ENCODE measurements around the gene FAM227B.

Gene FAM227B

DNA sequence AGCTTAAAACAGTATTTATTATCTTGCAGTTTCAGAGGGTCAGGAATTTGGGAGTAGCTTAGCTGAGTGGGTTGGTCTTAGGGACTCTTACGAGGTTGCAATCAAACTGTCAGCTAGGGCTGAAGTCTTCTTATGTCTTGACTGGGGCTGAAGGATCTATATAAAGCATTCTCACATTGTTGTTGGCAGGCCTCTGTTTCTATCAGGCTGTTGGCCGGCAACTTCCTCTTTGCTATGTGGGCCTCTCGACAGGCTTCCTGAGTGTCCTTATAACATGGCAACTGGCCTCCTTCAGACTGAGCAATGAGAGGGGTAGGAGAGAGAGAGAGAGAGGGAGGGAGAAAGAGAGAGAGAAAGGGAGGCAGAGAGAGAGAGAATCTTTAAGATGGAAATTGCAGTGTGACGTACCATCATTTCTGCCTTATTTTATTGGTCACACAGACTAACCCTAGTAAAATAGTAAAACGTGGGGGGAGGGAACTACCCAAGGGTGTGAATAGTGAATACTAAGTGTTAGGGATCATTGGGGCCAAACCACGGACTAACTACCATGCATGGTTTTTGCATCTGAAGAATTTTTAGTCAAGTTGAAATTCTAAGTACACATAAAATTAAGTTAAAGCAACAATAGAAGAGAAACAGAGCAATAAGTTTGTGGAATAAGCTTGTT is 181.5 kb downstream of the FAM227B start:
- no peak for TF ChIP-seq GATA2 (IDR thresholded peaks at IDR 0.05; ENCODE audit: low read depth, low read length)
- TF ChIP-seq GATA3 (IDR thresholded peaks at IDR 0.05; ENCODE audit: low read depth, low read length) = no peak

DNA sequence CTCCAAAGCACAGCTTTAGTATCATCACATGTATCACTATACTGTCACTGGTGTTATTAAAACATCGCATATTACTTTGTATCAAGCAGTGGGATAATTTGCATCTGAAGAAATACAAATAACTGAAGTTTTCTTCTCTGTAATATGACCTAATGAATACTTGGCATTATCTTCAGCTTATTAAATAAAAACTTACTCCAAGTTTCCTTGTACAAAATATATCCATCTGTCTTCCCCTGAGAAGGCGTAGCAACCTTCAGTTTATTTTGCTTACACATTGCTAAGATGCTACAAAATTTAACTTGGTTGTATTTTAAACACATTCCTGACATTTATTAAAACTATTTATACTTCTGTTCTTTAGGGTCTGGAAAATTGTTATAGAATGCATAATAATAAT is 183.9 kb downstream of the FAM227B start:
- no peak for TF ChIP-seq GATA3 (IDR thresholded peaks at IDR 0.05; ENCODE audit: low read depth, low read length)
- no peak for TF ChIP-seq GATA2 (IDR thresholded peaks at IDR 0.05; ENCODE audit: low read depth, low read length)

DNA sequence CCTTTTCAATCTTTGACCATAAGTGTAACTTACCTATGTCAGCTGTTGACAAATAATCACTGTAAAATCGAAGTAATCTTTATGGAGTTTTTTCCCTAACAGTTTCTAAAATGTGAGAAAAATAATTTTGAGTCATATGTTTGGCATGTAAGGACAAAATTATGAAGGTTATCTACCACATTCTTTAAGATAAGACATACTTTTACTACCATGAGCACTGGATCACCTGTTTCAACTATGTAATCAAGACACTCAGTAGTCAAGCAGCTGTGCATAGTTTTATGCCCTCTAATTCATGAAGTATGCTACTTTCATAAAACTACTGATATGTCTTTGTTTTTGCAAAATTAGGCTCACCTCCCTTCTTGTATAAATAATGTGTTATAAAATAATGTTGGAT is 185.4 kb downstream of the FAM227B start:
- TF ChIP-seq GATA2 (IDR thresholded peaks at IDR 0.05; ENCODE audit: low read depth, low read length) (no peak), GATA3 (IDR thresholded peaks at IDR 0.05; ENCODE audit: low read depth, low read length) (no peak)

- no peak for TF ChIP-seq GATA2 (IDR thresholded peaks at IDR 0.05; ENCODE audit: low read depth, low read length)
- no peak for TF ChIP-seq GATA3 (IDR thresholded peaks at IDR 0.05; ENCODE audit: low read depth, low read length)
These were observed 190.6 kb downstream of the FAM227B start for GRCh38 chr15:49430046-49430445.

DNA sequence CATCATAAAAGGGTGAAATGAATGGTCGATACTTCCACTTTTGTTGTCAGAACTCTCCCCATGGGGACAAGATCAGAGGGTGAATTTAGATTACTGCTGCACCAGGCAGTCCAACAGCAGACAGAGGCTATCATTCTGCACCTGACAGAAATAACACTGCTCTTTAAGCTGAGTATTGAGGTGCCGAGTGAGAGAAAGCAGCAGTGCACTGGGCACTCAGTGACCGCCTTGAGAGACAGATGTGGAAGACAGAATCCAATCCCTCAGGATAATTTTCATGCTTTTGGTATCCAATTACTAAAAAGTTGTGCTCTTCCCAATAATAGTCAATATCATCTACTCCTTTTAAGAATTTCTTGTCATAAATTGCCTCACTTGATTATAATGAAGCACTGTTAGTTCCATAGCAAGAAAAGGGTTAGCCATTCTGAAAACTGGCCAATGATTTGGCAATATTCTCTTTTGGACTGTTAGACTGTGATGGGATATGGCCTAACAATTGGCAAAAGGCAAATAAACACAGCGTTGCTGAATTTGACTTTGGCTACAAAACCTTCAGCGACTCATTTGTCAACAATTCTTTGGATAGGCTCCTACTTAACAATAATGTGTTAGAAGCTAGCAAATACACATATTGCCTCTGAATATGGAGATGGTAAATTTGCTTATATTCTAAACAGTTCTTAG is 192.1 kb downstream of the FAM227B start:
- TF ChIP-seq GATA2 (IDR thresholded peaks at IDR 0.05; ENCODE audit: low read depth, low read length) (no peak), GATA3 (IDR thresholded peaks at IDR 0.05; ENCODE audit: low read depth, low read length) (no peak)

DNA sequence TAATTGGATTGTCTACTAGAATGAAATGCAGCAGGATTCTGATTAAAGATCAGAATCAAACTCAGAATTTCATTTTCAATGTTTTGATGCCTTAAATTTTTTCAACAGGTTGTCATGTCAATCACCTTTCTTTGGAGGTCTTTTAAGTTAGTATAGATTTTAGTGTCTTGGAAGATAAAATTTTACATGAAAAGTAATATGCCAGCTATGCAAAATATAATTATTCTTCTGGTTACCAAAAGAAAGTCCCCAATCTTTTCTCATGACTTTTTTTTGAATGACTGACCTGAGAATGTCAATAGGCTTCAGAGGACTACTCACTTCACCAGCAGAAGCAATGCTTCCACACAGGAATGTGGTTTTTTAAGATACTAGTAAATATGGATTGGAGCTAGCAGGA is 193.2 kb downstream of the FAM227B start:
- TF ChIP-seq GATA2 (IDR thresholded peaks at IDR 0.05; ENCODE audit: low read depth, low read length) (no peak), GATA3 (IDR thresholded peaks at IDR 0.05; ENCODE audit: low read depth, low read length) (no peak)

DNA sequence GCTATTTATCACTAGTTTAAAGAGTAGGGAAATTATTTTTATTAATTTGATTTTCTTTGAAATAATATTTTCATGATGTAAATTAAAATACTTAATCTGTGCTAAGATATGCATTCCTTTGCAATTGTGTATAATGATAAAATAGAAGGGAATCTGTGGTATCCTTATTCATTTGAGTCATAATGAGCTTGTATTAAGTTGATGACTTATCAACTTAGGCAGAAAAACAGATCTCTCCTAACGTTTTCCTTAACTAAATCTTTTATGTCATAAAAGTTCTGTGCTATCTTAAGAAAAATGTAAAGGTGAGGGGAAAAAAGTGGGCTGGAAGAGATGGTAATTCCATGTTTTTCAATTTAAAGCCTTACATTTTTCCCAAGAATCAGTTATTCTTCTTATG is 195.7 kb downstream of the FAM227B start:
- TF ChIP-seq GATA3 (IDR thresholded peaks at IDR 0.05; ENCODE audit: low read depth, low read length) = no peak
- TF ChIP-seq GATA2 (IDR thresholded peaks at IDR 0.05; ENCODE audit: low read depth, low read length) = no peak

GRCh38 chr15:49423901-49424550 is 196.6 kb downstream of the FAM227B start:
- TF ChIP-seq GATA2 (IDR thresholded peaks at IDR 0.05; ENCODE audit: low read depth, low read length) (no peak), GATA3 (IDR thresholded peaks at IDR 0.05; ENCODE audit: low read depth, low read length) (no peak)

- TF ChIP-seq GATA2 (IDR thresholded peaks at IDR 0.05; ENCODE audit: low read depth, low read length) (no peak), GATA3 (IDR thresholded peaks at IDR 0.05; ENCODE audit: low read depth, low read length) (no peak)
These were observed 197.6 kb downstream of the FAM227B start, which contains the start of gene FGF7 for GRCh38 chr15:49423021-49423420. FGF7 (plus strand) TSS chr15:49423242; CDS start chr15:49424298, 1,056 bp downstream.

- TF ChIP-seq GATA3 (IDR thresholded peaks at IDR 0.05; ENCODE audit: low read depth, low read length) (no peak), GATA2 (IDR thresholded peaks at IDR 0.05; ENCODE audit: low read depth, low read length) (no peak)
These were observed 198.6 kb downstream of the FAM227B start for GRCh38 chr15:49421991-49422390.

GRCh38 chr15:49418811-49419210 is 201.8 kb downstream of the FAM227B start:
- TF ChIP-seq GATA3 (IDR thresholded peaks at IDR 0.05; ENCODE audit: low read depth, low read length) (no peak), GATA2 (IDR thresholded peaks at IDR 0.05; ENCODE audit: low read depth, low read length) (no peak)

- no peak for TF ChIP-seq GATA3 (IDR thresholded peaks at IDR 0.05; ENCODE audit: low read depth, low read length)
- no peak for TF ChIP-seq GATA2 (IDR thresholded peaks at IDR 0.05; ENCODE audit: low read depth, low read length)
These were observed 205.0 kb downstream of the FAM227B start for GRCh38 chr15:49415638-49416037.

DNA sequence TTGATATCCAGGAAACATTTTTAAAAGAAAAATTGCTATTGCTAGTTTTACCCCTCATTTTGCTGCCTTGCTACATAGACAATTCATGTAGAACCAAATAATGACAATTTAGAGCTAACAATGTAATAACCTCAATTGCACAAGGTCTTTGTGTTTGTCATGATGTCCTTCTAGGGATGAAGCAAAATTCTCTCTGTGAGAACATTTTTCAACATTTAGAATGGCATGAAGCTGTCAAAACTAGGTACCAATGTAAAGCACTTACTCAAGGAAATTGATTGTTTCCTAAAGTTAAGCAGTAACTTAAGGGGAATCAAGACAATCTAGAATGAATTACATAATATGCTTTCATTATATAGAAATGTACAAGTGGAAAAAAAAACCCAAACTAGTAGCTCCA is 205.5 kb downstream of the FAM227B start:
- no peak for TF ChIP-seq GATA2 (IDR thresholded peaks at IDR 0.05; ENCODE audit: low read depth, low read length)
- no peak for TF ChIP-seq GATA3 (IDR thresholded peaks at IDR 0.05; ENCODE audit: low read depth, low read length)

GRCh38 chr15:49412797-49413196 is 207.8 kb downstream of the FAM227B start:
- TF ChIP-seq GATA2 (IDR thresholded peaks at IDR 0.05; ENCODE audit: low read depth, low read length) (no peak), GATA3 (IDR thresholded peaks at IDR 0.05; ENCODE audit: low read depth, low read length) (no peak)

- TF ChIP-seq GATA3 (IDR thresholded peaks at IDR 0.05; ENCODE audit: low read depth, low read length) = peak; percentile 13; the same call in 1 of the 2 replicates
- TF ChIP-seq GATA2 (IDR thresholded peaks at IDR 0.05; ENCODE audit: low read depth, low read length) = no peak
These were observed 210.0 kb downstream of the FAM227B start for GRCh38 chr15:49410641-49411040.

All from SH-SY5Y (cell line).